ENCODE data around the gene NELL2.
A peak's percentile ranks its signal among the peaks of the same experiment; 100 is the strongest.

The NELL2 gene

DNA sequence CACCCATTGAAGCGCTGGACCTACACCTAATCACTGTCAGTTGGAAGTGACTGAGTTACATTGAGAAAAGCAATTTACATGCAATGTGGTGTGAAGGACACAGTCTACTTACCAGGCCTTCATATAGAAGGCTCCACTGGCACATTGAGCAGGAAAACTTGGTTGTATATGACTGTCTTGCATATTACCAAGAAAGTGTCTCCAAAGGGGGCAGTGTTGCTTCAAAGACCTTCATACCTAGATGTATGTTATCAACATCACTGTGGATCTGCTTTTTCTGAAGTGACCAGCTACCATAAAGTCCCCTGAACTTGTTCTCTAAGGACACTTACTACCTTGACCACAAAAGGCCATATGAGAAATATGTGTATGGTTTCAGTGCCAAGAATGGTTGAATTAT lies 64.1 kb downstream of the NELL2 start:
- TF ChIP-seq CTBP1 (IDR thresholded peaks at IDR 0.05; ENCODE audit: borderline replicate concordance) (no peak), L3MBTL2 (conservative IDR thresholded peaks at IDR 0.05) (no peak), FOXA1 (IDR thresholded peaks at IDR 0.05) (no peak), SP1 (IDR thresholded peaks at IDR 0.05) (no peak), FOXK2 (IDR thresholded peaks at IDR 0.05) (no peak), TARDBP (IDR thresholded peaks at IDR 0.05) (no peak), ELF4 (IDR thresholded peaks at IDR 0.05) (no peak), HDGF (IDR thresholded peaks at IDR 0.05; ENCODE audit: borderline replicate concordance) (no peak), FOXM1 (IDR thresholded peaks at IDR 0.05; ENCODE audit: borderline replicate concordance) (no peak)
- TF ChIP-seq, protein P1, sequence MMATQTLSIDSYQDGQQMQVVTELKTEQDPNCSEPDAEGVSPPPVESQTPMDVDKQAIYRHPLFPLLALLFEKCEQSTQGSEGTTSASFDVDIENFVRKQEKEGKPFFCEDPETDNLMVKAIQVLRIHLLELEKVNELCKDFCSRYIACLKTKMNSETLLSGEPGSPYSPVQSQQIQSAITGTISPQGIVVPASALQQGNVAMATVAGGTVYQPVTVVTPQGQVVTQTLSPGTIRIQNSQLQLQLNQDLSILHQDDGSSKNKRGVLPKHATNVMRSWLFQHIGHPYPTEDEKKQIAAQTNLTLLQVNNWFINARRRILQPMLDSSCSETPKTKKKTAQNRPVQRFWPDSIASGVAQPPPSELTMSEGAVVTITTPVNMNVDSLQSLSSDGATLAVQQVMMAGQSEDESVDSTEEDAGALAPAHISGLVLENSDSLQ (IDR thresholded peaks at IDR 0.05) = no peak
- POLR2A ChIA-PET = no interaction called here
- CTCF ChIA-PET = no interaction called here
- peak; percentile 12 for DNase-seq (ENCODE audit: extremely low spot score)

DNA sequence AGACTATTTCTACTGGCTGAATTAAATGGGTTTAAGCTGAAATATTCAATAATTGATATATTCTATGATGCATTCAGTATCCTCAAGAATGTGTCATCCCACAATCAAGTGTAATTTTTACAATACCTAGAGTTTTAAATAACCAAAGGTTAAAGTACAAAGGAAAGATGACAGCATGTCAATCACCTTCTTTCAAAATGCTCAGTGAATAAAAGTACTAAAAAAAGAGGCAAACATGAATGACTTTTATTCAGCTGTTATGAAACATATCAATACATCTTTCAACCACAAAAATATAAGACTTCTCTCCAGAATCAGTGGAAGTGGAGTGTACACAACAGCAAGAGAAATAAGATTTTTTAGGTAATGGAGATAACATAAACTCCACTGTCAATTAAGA lies 72.0 kb downstream of the NELL2 start:
- TF ChIP-seq FOXM1 (IDR thresholded peaks at IDR 0.05; ENCODE audit: borderline replicate concordance) = no peak
- TF ChIP-seq FOXA1 (IDR thresholded peaks at IDR 0.05) = no peak
- no peak for TF ChIP-seq TARDBP (IDR thresholded peaks at IDR 0.05)
- TF ChIP-seq LEF1 (IDR thresholded peaks at IDR 0.05; ENCODE audit: borderline replicate concordance) = no peak
- TF ChIP-seq, protein P1 (IDR thresholded peaks at IDR 0.05) = no peak
- no peak for TF ChIP-seq SP1 (IDR thresholded peaks at IDR 0.05)
- TF ChIP-seq ARNT (IDR thresholded peaks at IDR 0.05) = no peak
- TF ChIP-seq SUZ12 (IDR thresholded peaks at IDR 0.05) = no peak
- TF ChIP-seq FOXK2 (IDR thresholded peaks at IDR 0.05) = no peak
- TF ChIP-seq HDGF (IDR thresholded peaks at IDR 0.05; ENCODE audit: borderline replicate concordance) = no peak
- TF ChIP-seq ZNF384 (IDR thresholded peaks at IDR 0.05) = no peak
- TF ChIP-seq ELF4 (IDR thresholded peaks at IDR 0.05) = no peak
- TF ChIP-seq BHLHE40 (IDR thresholded peaks at IDR 0.05; ENCODE audit: borderline replicate concordance) = no peak
- no peak for TF ChIP-seq L3MBTL2 (conservative IDR thresholded peaks at IDR 0.05)
- TF ChIP-seq CTBP1 (IDR thresholded peaks at IDR 0.05; ENCODE audit: borderline replicate concordance) = no peak
- TF ChIP-seq NFRKB (IDR thresholded peaks at IDR 0.05) = no peak
- CTCF ChIA-PET = no interaction called here
- POLR2A ChIA-PET = no interaction called here
- DNase-seq (ENCODE audit: extremely low spot score) = no peak

DNA sequence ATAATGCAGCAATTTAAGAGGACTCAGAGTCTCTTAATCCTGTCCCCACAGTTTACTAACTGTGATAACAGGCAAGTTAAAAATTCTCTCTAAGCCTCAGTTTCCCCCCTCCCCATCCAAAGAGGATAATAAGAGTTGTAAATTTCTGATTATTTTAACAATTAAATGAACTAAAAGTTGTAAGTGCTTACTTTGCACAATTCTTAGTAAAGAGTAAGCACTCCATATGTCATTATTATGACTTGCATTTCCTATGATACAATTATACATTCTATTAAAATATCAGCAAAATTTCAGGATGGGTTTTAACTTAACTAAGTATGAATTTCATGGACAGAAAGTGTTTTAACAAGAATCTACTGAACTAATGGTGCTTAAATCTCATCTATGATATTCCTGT lies 80.1 kb downstream of the NELL2 start:
- CTCF ChIA-PET = no interaction called here
- POLR2A ChIA-PET = no interaction called here
- TF ChIP-seq ARNT (IDR thresholded peaks at IDR 0.05) (no peak), ZNF384 (IDR thresholded peaks at IDR 0.05) (no peak), SUZ12 (IDR thresholded peaks at IDR 0.05) (no peak), NFRKB (IDR thresholded peaks at IDR 0.05) (no peak), ELF4 (IDR thresholded peaks at IDR 0.05) (no peak), CTBP1 (IDR thresholded peaks at IDR 0.05; ENCODE audit: borderline replicate concordance) (no peak)
- TF ChIP-seq, protein P1 (IDR thresholded peaks at IDR 0.05) = no peak

DNA sequence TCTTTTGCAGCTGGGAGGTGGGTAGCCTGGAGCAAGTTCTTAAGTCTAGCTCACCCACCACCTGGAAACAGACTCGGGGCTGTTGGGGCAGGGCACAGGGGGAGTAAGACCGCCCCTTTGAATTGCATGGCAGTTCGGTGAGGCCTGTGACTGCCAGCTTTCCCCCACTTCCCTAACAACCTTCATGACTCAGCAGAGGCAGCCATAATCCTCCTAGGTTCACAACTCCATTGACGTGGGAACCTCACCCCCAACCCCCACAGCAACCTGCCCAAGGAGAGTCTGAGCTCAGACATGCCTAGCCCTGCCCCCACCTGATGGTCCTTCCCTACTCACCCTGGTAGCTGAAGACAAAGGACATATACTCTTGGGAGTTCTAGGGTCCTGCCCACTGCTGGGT lies 87.4 kb downstream of the NELL2 start:
- TF ChIP-seq ARNT (IDR thresholded peaks at IDR 0.05) (no peak), ZNF384 (IDR thresholded peaks at IDR 0.05) (no peak)
- DNase-seq (ENCODE audit: extremely low spot score) = no peak
- CTCF ChIA-PET = no interaction called here
- POLR2A ChIA-PET = no interaction called here

More for the DNA sequence above, 80.1 kb downstream of the NELL2 start:
- no peak for DNase-seq (ENCODE audit: extremely low spot score)

DNA sequence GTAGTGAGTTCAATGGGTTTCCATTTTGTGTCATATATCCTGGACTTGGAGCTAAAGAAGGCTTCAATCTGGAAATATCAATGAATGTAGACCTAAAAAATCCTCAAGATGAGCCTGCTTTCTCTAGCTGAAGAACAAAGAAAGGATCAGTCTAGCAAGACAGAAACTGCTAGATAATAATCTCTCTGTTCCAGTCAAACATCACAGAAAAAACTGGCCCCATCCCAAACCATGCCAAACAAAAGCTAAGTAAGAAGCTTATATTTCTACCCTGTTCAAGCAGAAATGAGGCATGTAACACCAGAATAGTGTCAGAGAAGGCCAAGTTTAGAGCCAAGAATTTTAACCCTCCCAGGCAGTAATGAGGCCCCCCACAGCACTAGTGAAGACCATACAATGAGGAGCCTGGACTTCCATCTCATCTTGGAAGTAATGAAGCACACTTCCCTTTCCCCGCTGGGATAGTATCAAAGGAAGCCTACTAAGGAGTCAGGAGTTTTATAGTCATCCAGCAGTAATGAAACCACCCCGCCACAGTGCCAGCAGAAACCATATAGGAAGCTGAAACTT lies 95.8 kb downstream of the NELL2 start:
- ChIA-PET CTCF (no interaction called here), POLR2A (no interaction called here)
- TF ChIP-seq, protein P1 (IDR thresholded peaks at IDR 0.05) = no peak
- TF ChIP-seq SUZ12 (IDR thresholded peaks at IDR 0.05) (no peak), ZNF384 (IDR thresholded peaks at IDR 0.05) (no peak), L3MBTL2 (conservative IDR thresholded peaks at IDR 0.05) (no peak), TARDBP (IDR thresholded peaks at IDR 0.05) (no peak), HDGF (IDR thresholded peaks at IDR 0.05; ENCODE audit: borderline replicate concordance) (no peak), CTBP1 (IDR thresholded peaks at IDR 0.05; ENCODE audit: borderline replicate concordance) (no peak), FOXK2 (IDR thresholded peaks at IDR 0.05) (no peak), LEF1 (IDR thresholded peaks at IDR 0.05; ENCODE audit: borderline replicate concordance) (no peak), BHLHE40 (IDR thresholded peaks at IDR 0.05; ENCODE audit: borderline replicate concordance) (no peak), FOXM1 (IDR thresholded peaks at IDR 0.05; ENCODE audit: borderline replicate concordance) (no peak), NFRKB (IDR thresholded peaks at IDR 0.05) (no peak), SP1 (IDR thresholded peaks at IDR 0.05) (no peak), ELF4 (IDR thresholded peaks at IDR 0.05) (no peak), FOXA1 (IDR thresholded peaks at IDR 0.05) (no peak), ARNT (IDR thresholded peaks at IDR 0.05) (no peak)
- DNase-seq (ENCODE audit: extremely low spot score) = no peak

DNA sequence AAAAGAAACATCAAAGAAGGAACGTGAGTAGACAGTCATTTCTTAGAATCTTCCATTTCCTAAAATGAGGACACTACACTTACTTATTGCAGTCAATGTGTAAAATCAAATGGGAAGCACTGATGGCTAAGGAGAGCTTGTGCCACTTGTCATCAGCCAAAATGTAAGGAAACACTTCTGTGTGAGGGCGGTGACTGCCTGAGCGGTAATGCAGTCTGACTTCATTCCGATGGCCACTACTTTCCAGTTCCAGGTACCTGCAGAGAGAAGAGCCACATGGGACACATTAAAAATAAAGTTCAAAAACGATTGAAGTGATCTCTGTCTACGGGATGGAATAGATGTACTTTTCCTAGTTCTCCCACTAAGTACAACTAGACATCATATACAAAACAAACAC lies 96.3 kb downstream of the NELL2 start:
- CTCF ChIA-PET = no interaction called here
- POLR2A ChIA-PET = no interaction called here
- no peak for DNase-seq (ENCODE audit: extremely low spot score)
- TF ChIP-seq SP1 (IDR thresholded peaks at IDR 0.05) (no peak), HDGF (IDR thresholded peaks at IDR 0.05; ENCODE audit: borderline replicate concordance) (no peak), CTBP1 (IDR thresholded peaks at IDR 0.05; ENCODE audit: borderline replicate concordance) (no peak), FOXM1 (IDR thresholded peaks at IDR 0.05; ENCODE audit: borderline replicate concordance) (no peak), FOXK2 (IDR thresholded peaks at IDR 0.05) (no peak)

All from HEK293T (cell line).